Esophagus muscularis mucosa (tissue), 4 donors: ENCODE data around the gene PAPSS2. TPM values are rescaled to one million over a fixed set of nuclear protein-coding genes. Genes with fewer than 3 reads are reported as not detected.

Experiments used
- DNase-seq: peaks from one replicate; pipeline ENCODE4 v3.0.0-alpha.2; 2017; ENCODE audit errors: extremely low spot score
- H3K27ac ChIP-seq, 4 donors: fragments of 200-600 bp; sonication (generic); replicated peaks in 1 of 4; 1 replicate in 3 of 4; 2 replicates in 1 of 4; pipeline ENCODE4 v1.5.1; 2016 to 2019; ENCODE audit warnings: mild to moderate bottlenecking in 1 of 4
- H3K27me3 ChIP-seq, 4 donors: fragments of 200-600 bp; sonication (generic); one replicate each; pipeline versions ENCODE4 v1.5.1 to v1.6.0; 2016 to 2019
- H3K36me3 ChIP-seq, 4 donors: fragments of 200-600 bp; sonication (generic); one replicate each; pipeline ENCODE4 v1.5.1; 2016 to 2019
- H3K4me1 ChIP-seq, 4 donors: fragments of 200-600 bp; sonication (generic); one replicate each; pipeline ENCODE4 v1.5.1; 2016 to 2019
- H3K4me3 ChIP-seq, 4 donors: fragments of 200-600 bp; sonication (generic); 1 replicate in 2 of 4; 2 replicates in 2 of 4; pipeline ENCODE4 v1.5.1; 2016 to 2019; ENCODE audit warnings: mild to moderate bottlenecking in 4 of 4, moderate library complexity in 1 of 4
- H3K9me3 ChIP-seq, 4 donors: fragments of 200-600 bp; sonication (generic); 1 replicate in 3 of 4; 2 replicates in 1 of 4; pipeline ENCODE4 v1.5.1; 2016 to 2019
- CTCF ChIP-seq, 3 experiments: fragments of 200-600 bp in 2 of 3; fragments of 450-650 bp in 1 of 3; sonication (generic) in 2 of 3; IDR thresholded peaks; one replicate each; pipeline ENCODE4 v1.5.1; 2017 to 2019; ENCODE audit warnings: antibody characterized with exemption in 3 of 3, mild to moderate bottlenecking in 2 of 3, moderate library complexity in 1 of 3
- EP300 ChIP-seq: sonication (generic); formaldehyde crosslinking; IDR thresholded peaks from one replicate; pipeline ENCODE4 v1.6.1; 2017; ENCODE audit warnings: antibody characterized with exemption
- POLR2A ChIP-seq: fragments of 450-650 bp; IDR thresholded peaks from one replicate; pipeline ENCODE4 v1.6.1; 2017; ENCODE audit warnings: antibody characterized with exemption, moderate library complexity, mild to moderate bottlenecking, low read depth
- POLR2AphosphoS5 ChIP-seq, 2 donors: sonication (generic); formaldehyde crosslinking; IDR thresholded peaks; one replicate each; pipeline ENCODE4 v1.6.1; 2017; ENCODE audit warnings: antibody characterized with exemption in 2 of 2
- WGBS: methylation state at CpG from one replicate; pipeline ENCODE4 v1.1.5; 2018; 5-methylcytosine and 5-hydroxymethylcytosine counted together
- intact Hi-C: fragments of 100-400 bp; cut with DNase I; formaldehyde crosslinking; loops from one replicate; pipeline ENCODE4 v1.15.1; 2023
- total RNA-seq, 4 donors: library from RNA; depleted of rRNA; stranded (reverse); fragments of >200 nt; gene quantifications; one replicate each; pipeline versions ENCODE4 v1.1.0 to v1.2.1, GENCODE V29; 2016

Gene PAPSS2
- total RNA-seq, 4 donors from 2014 or later: 9.6 to 16.7 (median 14.9) TPM

- H3K9me3 ChIP-seq: no peaks in the 10 kb centered on the region
- H3K4me3 ChIP-seq: no peak overlapping the region
- peak; percentile 80 for DNase-seq
- H3K4me1 ChIP-seq: peaks cover 6 to 13% (median 9%) of the 10 kb centered on the region in 4 donors
- H3K27ac ChIP-seq: peak overlapping the region in 3 of 4 donors; percentile 12 to 49 (median 16)
- no peak for TF ChIP-seq POLR2AphosphoS5 (IDR thresholded peaks at IDR 0.05)
- no peak for TF ChIP-seq CTCF (IDR thresholded peaks at IDR 0.05)
- TF ChIP-seq POLR2A: no peak
- TF ChIP-seq EP300: no peak
- no peaks in the 10 kb centered on the region for H3K27me3 ChIP-seq
- WGBS: 69% methylated on average over 4 of the region's 4 CpGs
- H3K36me3 ChIP-seq: no peaks in the 10 kb centered on the region
- intact Hi-C loops: no loop called here
Observed at GRCh38 chr10:87716348-87716670, 56.6 kb downstream of the PAPSS2 start.

- no peak for DNase-seq
- WGBS: 90% methylated on average over 1 of the region's 1 CpG
- Histone ChIP-seq H3K27ac (no peak overlapping the region), H3K27me3 (no peaks in the 10 kb centered on the region), H3K36me3 (no peaks in the 10 kb centered on the region), H3K4me3 (no peak overlapping the region), H3K4me1 (peaks cover 5 to 9% (median 6%) of the 10 kb centered on the region in 4 donors), H3K9me3 (no peaks in the 10 kb centered on the region)
- intact Hi-C loops: no loop called here
- TF ChIP-seq POLR2A (no peak), POLR2AphosphoS5 (IDR thresholded peaks at IDR 0.05) (no peak), CTCF (IDR thresholded peaks at IDR 0.05) (no peak), EP300 (no peak)
Observed at GRCh38 chr10:87720665-87721064, 61.0 kb downstream of the PAPSS2 start.

- no peaks in the 10 kb centered on the region for H3K27me3 ChIP-seq
- no peak for DNase-seq
- TF ChIP-seq POLR2A: no peak
- TF ChIP-seq CTCF (IDR thresholded peaks at IDR 0.05): no peak
- no peak for TF ChIP-seq POLR2AphosphoS5 (IDR thresholded peaks at IDR 0.05)
- TF ChIP-seq EP300: no peak
- H3K27ac ChIP-seq: no peak overlapping the region
- 78% methylated on average over 2 of the region's 2 CpGs for WGBS
- intact Hi-C loops: no loop called here
- no peaks in the 10 kb centered on the region for H3K36me3 ChIP-seq
- H3K4me3 ChIP-seq: no peak overlapping the region
- H3K9me3 ChIP-seq: no peaks in the 10 kb centered on the region
- no peaks in the 10 kb centered on the region for H3K4me1 ChIP-seq
Observed at GRCh38 chr10:87721781-87722180, 62.1 kb downstream of the PAPSS2 start.

GRCh38 chr10:87722716-87723115, 63.0 kb downstream of the PAPSS2 start:
- 71% methylated on average over 4 of the region's 4 CpGs for WGBS
- no peak for DNase-seq
- TF ChIP-seq CTCF (IDR thresholded peaks at IDR 0.05): no peak
- no peak for TF ChIP-seq EP300
- TF ChIP-seq POLR2A: no peak
- no peak for TF ChIP-seq POLR2AphosphoS5 (IDR thresholded peaks at IDR 0.05)
- H3K36me3 ChIP-seq: peaks cover 0 to 4% (median 0%) of the 10 kb centered on the region in 4 donors
- no peak overlapping the region for H3K27ac ChIP-seq
- H3K27me3 ChIP-seq: no peaks in the 10 kb centered on the region
- intact Hi-C loops: no loop called here
- no peaks in the 10 kb centered on the region for H3K9me3 ChIP-seq
- H3K4me1 ChIP-seq: no peaks in the 10 kb centered on the region
- H3K4me3 ChIP-seq: no peak overlapping the region

- Histone ChIP-seq H3K4me3 (no peak overlapping the region), H3K36me3 (peaks cover 0 to 4% (median 0%) of the 10 kb centered on the region in 4 donors), H3K27ac (no peak overlapping the region), H3K9me3 (no peaks in the 10 kb centered on the region), H3K27me3 (no peaks in the 10 kb centered on the region), H3K4me1 (no peaks in the 10 kb centered on the region)
- no peak for DNase-seq
- intact Hi-C loops: no loop called here
- 45% methylated on average over 6 of the region's 6 CpGs for WGBS
- TF ChIP-seq POLR2A: no peak
- TF ChIP-seq EP300: no peak
- TF ChIP-seq CTCF (IDR thresholded peaks at IDR 0.05): no peak
- no peak for TF ChIP-seq POLR2AphosphoS5 (IDR thresholded peaks at IDR 0.05)
Observed at GRCh38 chr10:87723500-87723899, 63.8 kb downstream of the PAPSS2 start.
